Right atrium auricular region (tissue), 2 donors: ENCODE results near the gene NRXN3. TPM values are rescaled to one million over a fixed set of nuclear protein-coding genes. Genes with fewer than 3 reads are reported as not detected.
"Not testable (repeated sequence)": the region's sequence is repeated elsewhere in the genome, so short reads cannot be mapped to it uniquely, and the experiment has no call there.

Source experiments
- DNase-seq: peaks from one replicate; pipeline ENCODE4 v3.0.0-alpha.2; 2019; ENCODE audit warnings: low spot score
- H3K27ac ChIP-seq, 2 donors: fragments of 200-600 bp; sonication (generic); 1 replicate in 1 of 2; 2 replicates in 1 of 2; pipeline ENCODE4 v1.5.1; 2016 to 2019
- H3K27me3 ChIP-seq, 2 donors: fragments of 200-600 bp; sonication (generic); one replicate each; pipeline versions ENCODE4 v1.5.1 to v1.6.0; 2017 to 2019
- H3K36me3 ChIP-seq: fragments of 200-600 bp; sonication (generic); one replicate; pipeline ENCODE4 v1.5.1; 2016
- H3K4me1 ChIP-seq, 2 donors: fragments of 200-600 bp; sonication (generic); one replicate each; pipeline versions ENCODE4 v1.5.1 to v1.6.0; 2017 to 2019
- H3K4me3 ChIP-seq, 2 donors: fragments of 200-600 bp; sonication (generic); 1 replicate in 1 of 2; 2 replicates in 1 of 2; pipeline ENCODE4 v1.5.1; 2017 to 2019; ENCODE audit warnings: mild to moderate bottlenecking in 1 of 2, moderate library complexity in 1 of 2
- H3K9me3 ChIP-seq, 2 donors: fragments of 200-600 bp; sonication (generic); one replicate each; pipeline ENCODE4 v1.5.1; 2019
- total RNA-seq, 2 donors: library from RNA; depleted of rRNA; stranded (reverse); fragments of >200 nt; gene quantifications; one replicate each; pipeline ENCODE4 v1.1.0, GENCODE V29; 2016
- TF ChIP-seq, protein P1 (sequence below), 2 donors: fragments of 200-600 bp; sonication (generic); IDR thresholded peaks; one replicate each; pipeline ENCODE4 v1.5.1; 2019; ENCODE audit warnings: antibody characterized with exemption in 2 of 2

Gene NRXN3
- total RNA-seq, 2 donors from 2014 or later = 2.0 to 2.3 TPM

DNA sequence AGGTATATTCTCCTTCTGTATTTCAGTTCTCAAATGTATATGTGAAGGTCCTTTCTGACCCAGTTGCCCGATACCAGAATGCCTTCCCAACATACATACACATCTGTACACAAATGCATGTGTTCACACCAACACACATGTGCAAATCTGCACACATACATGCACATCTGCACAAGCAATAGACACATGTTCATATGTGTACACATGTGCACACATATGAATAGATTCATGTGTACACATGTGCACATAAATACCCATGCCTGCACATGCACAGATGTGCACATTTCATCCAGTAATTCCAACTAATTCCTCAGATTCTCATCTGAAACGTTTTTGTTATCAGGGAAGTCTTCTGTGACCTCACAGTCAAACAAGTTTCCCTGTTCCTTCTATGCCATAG lies 933.6 kb downstream of the NRXN3 start:
- H3K9me3 ChIP-seq = no peaks in the 10 kb centered on the region
- TF ChIP-seq, protein P1, sequence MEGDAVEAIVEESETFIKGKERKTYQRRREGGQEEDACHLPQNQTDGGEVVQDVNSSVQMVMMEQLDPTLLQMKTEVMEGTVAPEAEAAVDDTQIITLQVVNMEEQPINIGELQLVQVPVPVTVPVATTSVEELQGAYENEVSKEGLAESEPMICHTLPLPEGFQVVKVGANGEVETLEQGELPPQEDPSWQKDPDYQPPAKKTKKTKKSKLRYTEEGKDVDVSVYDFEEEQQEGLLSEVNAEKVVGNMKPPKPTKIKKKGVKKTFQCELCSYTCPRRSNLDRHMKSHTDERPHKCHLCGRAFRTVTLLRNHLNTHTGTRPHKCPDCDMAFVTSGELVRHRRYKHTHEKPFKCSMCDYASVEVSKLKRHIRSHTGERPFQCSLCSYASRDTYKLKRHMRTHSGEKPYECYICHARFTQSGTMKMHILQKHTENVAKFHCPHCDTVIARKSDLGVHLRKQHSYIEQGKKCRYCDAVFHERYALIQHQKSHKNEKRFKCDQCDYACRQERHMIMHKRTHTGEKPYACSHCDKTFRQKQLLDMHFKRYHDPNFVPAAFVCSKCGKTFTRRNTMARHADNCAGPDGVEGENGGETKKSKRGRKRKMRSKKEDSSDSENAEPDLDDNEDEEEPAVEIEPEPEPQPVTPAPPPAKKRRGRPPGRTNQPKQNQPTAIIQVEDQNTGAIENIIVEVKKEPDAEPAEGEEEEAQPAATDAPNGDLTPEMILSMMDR (IDR thresholded peaks at IDR 0.05) = no peak
- DNase-seq = no peak
- no peaks in the 10 kb centered on the region for H3K27me3 ChIP-seq
- H3K36me3 ChIP-seq = no peaks in the 10 kb centered on the region
- H3K4me1 ChIP-seq = no peaks in the 10 kb centered on the region
- H3K27ac ChIP-seq = no peak overlapping the region
- H3K4me3 ChIP-seq = no peak overlapping the region

DNA sequence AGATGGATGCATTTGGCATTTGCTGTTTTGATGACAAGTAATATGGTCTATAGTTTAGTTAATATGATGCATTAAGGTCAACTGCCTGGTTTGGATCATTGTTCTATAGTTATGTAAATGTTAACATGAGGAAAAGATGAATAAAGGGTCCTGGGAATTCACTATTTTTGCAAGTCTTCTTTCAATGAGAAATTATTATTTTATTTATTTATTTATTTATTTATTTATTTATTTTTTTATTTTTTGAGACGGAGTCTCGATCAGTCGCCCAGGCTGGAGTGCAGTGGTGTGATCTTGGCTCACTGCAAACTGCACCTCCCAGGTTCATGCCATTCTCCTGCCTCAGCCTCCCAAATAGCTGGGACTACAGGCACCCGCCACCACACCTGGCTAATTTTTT lies 940.4 kb downstream of the NRXN3 start:
- H3K27me3 ChIP-seq, H3K9me3 ChIP-seq, H3K4me1 ChIP-seq, DNase-seq, H3K27ac ChIP-seq, H3K36me3 ChIP-seq, H3K4me3 ChIP-seq: not testable (repeated sequence)

DNA sequence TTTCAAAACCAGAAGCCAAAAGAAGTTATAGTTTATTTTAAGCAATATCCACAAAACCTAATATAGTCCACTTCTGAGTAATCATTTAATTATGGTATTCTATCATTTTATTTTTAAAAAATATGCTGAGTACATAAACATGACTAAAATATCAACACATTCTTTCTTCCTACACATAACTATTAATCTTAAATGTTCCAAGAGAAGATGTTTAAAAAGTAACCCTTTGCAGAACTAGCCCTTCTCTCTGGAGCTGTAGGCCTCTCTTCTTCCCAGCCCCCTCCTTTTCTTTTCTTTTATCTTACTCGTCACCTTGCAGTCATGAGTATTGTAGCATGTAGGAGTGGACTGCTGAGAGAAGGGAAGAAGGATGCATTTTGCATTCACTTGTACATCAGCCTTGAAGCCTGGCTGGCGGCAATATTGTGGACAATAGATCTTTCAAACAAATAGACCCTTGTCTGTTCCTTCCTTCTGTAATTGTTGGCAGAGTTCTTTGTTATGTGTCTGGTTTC lies 941.9 kb downstream of the NRXN3 start:
- no peaks in the 10 kb centered on the region for H3K36me3 ChIP-seq
- no peaks in the 10 kb centered on the region for H3K4me1 ChIP-seq
- H3K4me3 ChIP-seq = no peak overlapping the region
- TF ChIP-seq, protein P1 (IDR thresholded peaks at IDR 0.05) = no peak
- H3K27ac ChIP-seq = no peak overlapping the region
- no peaks in the 10 kb centered on the region for H3K9me3 ChIP-seq
- DNase-seq = no peak
- H3K27me3 ChIP-seq = no peaks in the 10 kb centered on the region

DNA sequence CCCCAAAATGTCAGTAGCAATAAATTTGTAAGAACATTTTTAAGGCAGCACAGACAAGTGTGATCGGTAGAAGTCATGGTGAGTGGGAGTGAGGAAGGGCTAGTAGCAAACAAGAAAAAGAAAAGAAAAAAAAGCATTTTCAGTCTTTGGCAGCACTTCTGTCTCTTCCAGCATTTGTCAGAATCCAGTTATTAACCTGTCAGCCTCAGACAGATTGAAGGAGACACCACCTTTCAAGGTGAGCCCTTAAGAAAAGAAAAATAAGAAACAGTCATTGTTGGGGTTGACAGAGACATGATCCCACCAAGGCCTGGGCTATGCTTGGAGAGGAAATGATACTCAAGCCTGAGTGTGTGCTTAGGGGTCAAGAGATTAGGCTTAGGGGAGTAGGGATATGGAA lies 947.4 kb downstream of the NRXN3 start:
- no peaks in the 10 kb centered on the region for H3K27me3 ChIP-seq
- TF ChIP-seq, protein P1 (IDR thresholded peaks at IDR 0.05) = no peak
- no peak overlapping the region for H3K27ac ChIP-seq
- H3K9me3 ChIP-seq = no peaks in the 10 kb centered on the region
- no peaks in the 10 kb centered on the region for H3K4me1 ChIP-seq
- H3K36me3 ChIP-seq = no peaks in the 10 kb centered on the region
- H3K4me3 ChIP-seq = no peak overlapping the region
- DNase-seq = no peak

DNA sequence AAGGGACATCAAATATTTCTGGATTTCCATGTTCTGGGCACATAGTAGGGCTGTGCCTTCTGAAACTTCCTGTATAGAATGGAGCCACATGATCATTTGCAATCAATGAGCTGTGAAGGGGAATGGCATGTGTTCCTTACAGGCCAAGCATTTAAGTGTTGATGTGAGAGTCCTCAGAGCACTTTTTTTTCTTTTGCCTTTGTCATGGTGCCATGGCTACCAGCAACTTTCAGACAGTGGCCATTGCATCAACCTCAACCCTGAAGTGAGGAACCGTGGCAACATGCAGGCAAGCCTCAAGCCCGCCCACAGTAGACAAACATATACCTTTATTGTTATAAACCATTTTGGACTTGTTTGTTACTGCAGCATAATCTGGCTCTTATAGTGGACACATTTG lies 948.1 kb downstream of the NRXN3 start:
- TF ChIP-seq, protein P1 (IDR thresholded peaks at IDR 0.05) = no peak
- no peak overlapping the region for H3K27ac ChIP-seq
- H3K9me3 ChIP-seq = no peaks in the 10 kb centered on the region
- no peak for DNase-seq
- no peaks in the 10 kb centered on the region for H3K4me1 ChIP-seq
- H3K4me3 ChIP-seq = no peak overlapping the region
- H3K27me3 ChIP-seq = no peaks in the 10 kb centered on the region
- H3K36me3 ChIP-seq = no peaks in the 10 kb centered on the region

DNA sequence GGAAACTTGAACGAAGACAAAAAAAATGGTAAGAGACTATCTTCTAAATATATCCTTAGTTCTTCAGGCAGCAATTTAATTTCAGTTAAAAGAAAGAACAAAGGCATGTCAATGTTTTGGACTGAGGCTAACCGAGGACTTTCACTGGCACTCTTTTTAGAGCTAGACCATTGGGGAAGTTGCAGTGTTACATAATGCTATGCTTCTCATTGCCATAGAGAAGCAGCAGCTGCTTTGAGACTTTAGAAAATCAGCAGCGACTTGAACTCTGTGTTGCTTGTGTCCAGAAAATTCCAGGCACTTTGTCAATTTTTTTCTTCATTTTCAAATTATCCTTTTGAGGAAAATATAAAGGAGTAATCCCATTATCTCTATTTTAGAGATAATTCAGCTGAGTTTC lies 964.2 kb downstream of the NRXN3 start:
- DNase-seq = no peak
- TF ChIP-seq, protein P1 (IDR thresholded peaks at IDR 0.05) = no peak
- Histone ChIP-seq H3K36me3 (no peaks in the 10 kb centered on the region), H3K27me3 (no peaks in the 10 kb centered on the region), H3K4me3 (no peak overlapping the region), H3K9me3 (peaks cover 0 to 4% of the 10 kb centered on the region in 2 donors), H3K27ac (no peak overlapping the region), H3K4me1 (no peaks in the 10 kb centered on the region)
